ENCODE data around the gene BCKDHA. TPM values are rescaled to one million over a fixed set of nuclear protein-coding genes. Genes with fewer than 3 reads are reported as not detected.

Gene BCKDHA
- total and polyA plus RNA-seq, 9 of the 15 experiments (the other 6 are each of a cell fraction or from before 2014, with no cell fraction given), result 4.5 to 52.5 (median 14.1) TPM

DNA sequence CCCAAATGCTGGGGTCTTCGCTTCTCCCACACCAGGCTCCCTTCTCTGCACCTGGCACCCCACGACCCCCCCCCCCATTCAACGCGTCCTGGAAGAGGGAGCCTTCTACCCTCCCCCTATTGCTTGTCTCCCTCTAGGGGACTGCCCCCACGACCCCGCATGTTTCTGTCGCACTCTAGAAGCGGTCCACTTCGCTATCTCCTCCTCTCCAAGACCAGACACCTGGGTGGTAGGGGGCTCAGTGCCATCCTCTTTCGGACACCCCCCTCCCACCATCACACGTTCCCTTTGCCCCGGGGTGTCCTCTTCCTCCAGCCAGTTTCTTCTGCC lies 45.4 kb upstream of the BCKDHA start (continued):
- TF ChIP-seq, protein P1, sequence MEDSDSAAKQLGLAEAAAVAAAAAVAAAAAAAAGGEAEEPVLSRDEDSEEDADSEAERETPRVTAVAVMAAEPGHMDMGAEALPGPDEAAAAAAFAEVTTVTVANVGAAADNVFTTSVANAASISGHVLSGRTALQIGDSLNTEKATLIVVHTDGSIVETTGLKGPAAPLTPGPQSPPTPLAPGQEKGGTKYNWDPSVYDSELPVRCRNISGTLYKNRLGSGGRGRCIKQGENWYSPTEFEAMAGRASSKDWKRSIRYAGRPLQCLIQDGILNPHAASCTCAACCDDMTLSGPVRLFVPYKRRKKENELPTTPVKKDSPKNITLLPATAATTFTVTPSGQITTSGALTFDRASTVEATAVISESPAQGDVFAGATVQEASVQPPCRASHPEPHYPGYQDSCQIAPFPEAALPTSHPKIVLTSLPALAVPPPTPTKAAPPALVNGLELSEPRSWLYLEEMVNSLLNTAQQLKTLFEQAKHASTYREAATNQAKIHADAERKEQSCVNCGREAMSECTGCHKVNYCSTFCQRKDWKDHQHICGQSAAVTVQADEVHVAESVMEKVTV (CRISPR knock-in tag; IDR thresholded peaks at IDR 0.05), result no peak
- no peak for TF ChIP-seq SNIP1 (IDR thresholded peaks at IDR 0.05; ENCODE audit: low read depth)
- no peak for TF ChIP-seq ILK (tag; IDR thresholded peaks at IDR 0.05; ENCODE audit: borderline replicate concordance, low read depth)
- TF ChIP-seq ZFP1 (CRISPR knock-in tag; IDR thresholded peaks at IDR 0.05), result no peak
- no peak for TF ChIP-seq ZNF274 (IDR thresholded peaks at IDR 0.05; ENCODE audit: borderline replicate concordance, low read depth, low read length)
- no peak for TF ChIP-seq HDAC8 (tag; IDR thresholded peaks at IDR 0.05)
- TF ChIP-seq ZNF707 (CRISPR knock-in tag; conservative IDR thresholded peaks at IDR 0.05), result no peak
- TF ChIP-seq MTF1 (CRISPR knock-in tag; IDR thresholded peaks at IDR 0.05; ENCODE audit: borderline replicate concordance), result no peak
- peak; percentile 69 for TF ChIP-seq SPI1 (IDR thresholded peaks at IDR 0.05; ENCODE audit: borderline replicate concordance, low read depth, low read length)
- peak; percentile 27 for TF ChIP-seq KDM5B (IDR thresholded peaks at IDR 0.05; ENCODE audit: insufficient replicate concordance, low read depth, low read length)
- TF ChIP-seq ZNF217 (CRISPR knock-in tag; IDR thresholded peaks at IDR 0.05), result no peak
- TF ChIP-seq, protein P2, sequence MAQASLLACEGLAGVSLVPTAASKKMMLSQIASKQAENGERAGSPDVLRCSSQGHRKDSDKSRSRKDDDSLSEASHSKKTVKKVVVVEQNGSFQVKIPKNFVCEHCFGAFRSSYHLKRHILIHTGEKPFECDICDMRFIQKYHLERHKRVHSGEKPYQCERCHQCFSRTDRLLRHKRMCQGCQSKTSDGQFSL (CRISPR knock-in tag; IDR thresholded peaks at IDR 0.05), result peak; percentile 70; the same call in 1 of the 2 replicates
- TF ChIP-seq, protein P2 (tag; IDR thresholded peaks at IDR 0.05), result no peak
- TF ChIP-seq, protein P3, sequence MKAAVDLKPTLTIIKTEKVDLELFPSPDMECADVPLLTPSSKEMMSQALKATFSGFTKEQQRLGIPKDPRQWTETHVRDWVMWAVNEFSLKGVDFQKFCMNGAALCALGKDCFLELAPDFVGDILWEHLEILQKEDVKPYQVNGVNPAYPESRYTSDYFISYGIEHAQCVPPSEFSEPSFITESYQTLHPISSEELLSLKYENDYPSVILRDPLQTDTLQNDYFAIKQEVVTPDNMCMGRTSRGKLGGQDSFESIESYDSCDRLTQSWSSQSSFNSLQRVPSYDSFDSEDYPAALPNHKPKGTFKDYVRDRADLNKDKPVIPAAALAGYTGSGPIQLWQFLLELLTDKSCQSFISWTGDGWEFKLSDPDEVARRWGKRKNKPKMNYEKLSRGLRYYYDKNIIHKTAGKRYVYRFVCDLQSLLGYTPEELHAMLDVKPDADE (conservative IDR thresholded peaks at IDR 0.05; ENCODE audit: control insufficient read depth, low read depth, low read length), result no peak
- TF ChIP-seq SUPT5H (IDR thresholded peaks at IDR 0.05), result 0 out of 2 replicates have a peak, but pooled peaks have one; percentile 11
- TF ChIP-seq, protein P4, sequence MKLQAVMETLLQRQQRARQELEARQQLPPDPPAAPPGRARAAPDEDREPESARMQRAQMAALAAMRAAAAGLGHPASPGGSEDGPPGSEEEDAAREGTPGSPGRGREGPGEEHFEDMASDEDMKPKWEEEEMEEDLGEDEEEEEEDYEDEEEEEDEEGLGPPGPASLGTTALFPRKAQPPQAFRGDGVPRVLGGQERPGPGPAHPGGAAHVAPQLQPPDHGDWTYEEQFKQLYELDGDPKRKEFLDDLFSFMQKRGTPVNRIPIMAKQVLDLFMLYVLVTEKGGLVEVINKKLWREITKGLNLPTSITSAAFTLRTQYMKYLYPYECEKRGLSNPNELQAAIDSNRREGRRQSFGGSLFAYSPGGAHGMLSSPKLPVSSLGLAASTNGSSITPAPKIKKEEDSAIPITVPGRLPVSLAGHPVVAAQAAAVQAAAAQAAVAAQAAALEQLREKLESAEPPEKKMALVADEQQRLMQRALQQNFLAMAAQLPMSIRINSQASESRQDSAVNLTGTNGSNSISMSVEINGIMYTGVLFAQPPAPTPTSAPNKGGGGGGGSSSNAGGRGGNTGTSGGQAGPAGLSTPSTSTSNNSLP (IDR thresholded peaks at IDR 0.05; ENCODE audit: borderline replicate concordance, low read depth, low read length), result no peak
- TF ChIP-seq, protein P5, sequence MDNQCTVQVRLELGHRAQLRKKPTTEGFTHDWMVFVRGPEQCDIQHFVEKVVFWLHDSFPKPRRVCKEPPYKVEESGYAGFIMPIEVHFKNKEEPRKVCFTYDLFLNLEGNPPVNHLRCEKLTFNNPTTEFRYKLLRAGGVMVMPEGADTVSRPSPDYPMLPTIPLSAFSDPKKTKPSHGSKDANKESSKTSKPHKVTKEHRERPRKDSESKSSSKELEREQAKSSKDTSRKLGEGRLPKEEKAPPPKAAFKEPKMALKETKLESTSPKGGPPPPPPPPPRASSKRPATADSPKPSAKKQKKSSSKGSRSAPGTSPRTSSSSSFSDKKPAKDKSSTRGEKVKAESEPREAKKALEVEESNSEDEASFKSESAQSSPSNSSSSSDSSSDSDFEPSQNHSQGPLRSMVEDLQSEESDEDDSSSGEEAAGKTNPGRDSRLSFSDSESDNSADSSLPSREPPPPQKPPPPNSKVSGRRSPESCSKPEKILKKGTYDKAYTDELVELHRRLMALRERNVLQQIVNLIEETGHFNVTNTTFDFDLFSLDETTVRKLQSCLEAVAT (IDR thresholded peaks at IDR 0.05), result no peak
- TF ChIP-seq KAT7 (CRISPR knock-in tag; IDR thresholded peaks at IDR 0.05; ENCODE audit: borderline replicate concordance), result no peak

All from K562 (cell line).